GM21723 (cell line): ENCODE data around the gene KRTAP22-1.

Source experiments
- ATAC-seq: cut with Tn5 transposase; IDR thresholded peaks from one replicate; pipeline ENCODE4 v1.9.1; 2021; ENCODE audit warnings: mild to moderate bottlenecking, moderate library complexity; ENCODE audit not compliant: unreplicated experiment

Gene KRTAP22-1

GRCh38 chr21:30600787-30601186 lies at the start of gene KRTAP22-1:
Gene KRTAP22-1, plus strand, starts transcription at chr21:30601087.
- ATAC-seq, result no peak

- ATAC-seq, result no peak
These were observed 48.1 kb upstream of the KRTAP22-1 start for GRCh38 chr21:30552782-30553181.

GRCh38 chr21:30555095-30555494 lies 45.8 kb upstream of the KRTAP22-1 start:
- no peak for ATAC-seq

- ATAC-seq, result no peak
These were observed 39.5 kb upstream of the KRTAP22-1 start, which contains the start of gene KRTAP19-7 for GRCh38 chr21:30561264-30561895. Gene KRTAP19-7, minus strand, starts transcription at chr21:30561314. Its CDS starts 25 bp downstream, at chr21:30561289.

GRCh38 chr21:30561957-30562356 lies 38.9 kb upstream of the KRTAP22-1 start:
- no peak for ATAC-seq

GRCh38 chr21:30563072-30563471 lies 37.8 kb upstream of the KRTAP22-1 start:
- no peak for ATAC-seq

- no peak for ATAC-seq
These were observed 37.3 kb upstream of the KRTAP22-1 start for GRCh38 chr21:30563630-30564029.

- no peak for ATAC-seq
These were observed 33.3 kb upstream of the KRTAP22-1 start for GRCh38 chr21:30567617-30568016.

GRCh38 chr21:30577766-30578165 lies 23.1 kb upstream of the KRTAP22-1 start:
- ATAC-seq, result no peak

GRCh38 chr21:30579346-30579745 lies 21.5 kb upstream of the KRTAP22-1 start:
- no peak for ATAC-seq

GRCh38 chr21:30580132-30580531 lies 20.8 kb upstream of the KRTAP22-1 start:
- ATAC-seq, result no peak

GRCh38 chr21:30582870-30583269 lies 18.0 kb upstream of the KRTAP22-1 start:
- no peak for ATAC-seq

GRCh38 chr21:30590297-30590696 lies 10.6 kb upstream of the KRTAP22-1 start, which contains the start of gene KRTAP22-2:
Gene KRTAP22-2, minus strand, starts transcription at chr21:30590397.
- ATAC-seq, result no peak

GRCh38 chr21:30592140-30592539 lies 8.7 kb upstream of the KRTAP22-1 start, which contains the start of gene KRTAP6-3:
Gene KRTAP6-3, plus strand, starts transcription at chr21:30592440. Its CDS starts 6 bp downstream, at chr21:30592446.
- ATAC-seq, result no peak

GRCh38 chr21:30598802-30599201 lies 2.1 kb upstream of the KRTAP22-1 start, which contains the start of gene KRTAP6-2:
Gene KRTAP6-2, minus strand, starts transcription at chr21:30598902. Its CDS starts 28 bp downstream, at chr21:30598874.
- no peak for ATAC-seq

GRCh38 chr21:30605968-30606367 lies 5.1 kb downstream of the KRTAP22-1 start:
- no peak for ATAC-seq

GRCh38 chr21:30612132-30612531 lies 11.2 kb downstream of the KRTAP22-1 start:
- ATAC-seq, result no peak

GRCh38 chr21:30613836-30614235 lies 12.9 kb downstream of the KRTAP22-1 start, which contains the start of gene KRTAP6-1:
Gene KRTAP6-1, minus strand, starts transcription at chr21:30613930. Its CDS starts 26 bp downstream, at chr21:30613904.
- no peak for ATAC-seq

- no peak for ATAC-seq
These were observed 14.3 kb downstream of the KRTAP22-1 start for GRCh38 chr21:30615199-30615598.

GRCh38 chr21:30616125-30616524 lies 15.2 kb downstream of the KRTAP22-1 start, which contains the start of gene KRTAP20-1:
Gene KRTAP20-1, plus strand, starts transcription at chr21:30616425. Its CDS starts 30 bp downstream, at chr21:30616455.
- ATAC-seq, result no peak

- no peak for ATAC-seq
These were observed 19.2 kb downstream of the KRTAP22-1 start for GRCh38 chr21:30620080-30620479.

- no peak for ATAC-seq
These were observed 19.6 kb downstream of the KRTAP22-1 start, which contains the start of gene KRTAP20-4 for GRCh38 chr21:30620522-30620921. Gene KRTAP20-4, plus strand, starts transcription at chr21:30620627.
